ENCODE data around the gene PCGF5.
"Not testable (repeated sequence)": the region's sequence is repeated elsewhere in the genome, so short reads cannot be mapped to it uniquely, and the experiment has no call there.

PCGF5 gene

DNA sequence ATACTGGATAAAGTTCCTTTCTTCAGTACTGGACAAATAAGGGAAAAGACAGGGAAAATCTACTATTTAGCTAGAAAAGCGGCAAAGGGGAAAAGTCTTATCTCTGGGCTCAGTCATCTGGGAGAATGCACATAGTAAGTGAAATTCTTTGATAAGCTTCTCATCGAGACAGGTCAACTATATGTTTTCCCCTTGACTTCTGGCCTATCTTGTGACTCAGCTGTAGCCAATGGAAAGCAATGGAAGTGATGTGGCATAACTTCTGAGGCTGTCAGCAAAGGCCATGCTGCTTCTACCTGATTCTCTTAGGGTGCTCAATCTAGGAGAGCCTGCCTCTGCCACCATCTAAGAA lies 91.9 kb downstream of the PCGF5 start:
- H3K4me3 ChIP-seq, result no peak overlapping the region
- H3K27ac ChIP-seq, result no peak overlapping the region

DNA sequence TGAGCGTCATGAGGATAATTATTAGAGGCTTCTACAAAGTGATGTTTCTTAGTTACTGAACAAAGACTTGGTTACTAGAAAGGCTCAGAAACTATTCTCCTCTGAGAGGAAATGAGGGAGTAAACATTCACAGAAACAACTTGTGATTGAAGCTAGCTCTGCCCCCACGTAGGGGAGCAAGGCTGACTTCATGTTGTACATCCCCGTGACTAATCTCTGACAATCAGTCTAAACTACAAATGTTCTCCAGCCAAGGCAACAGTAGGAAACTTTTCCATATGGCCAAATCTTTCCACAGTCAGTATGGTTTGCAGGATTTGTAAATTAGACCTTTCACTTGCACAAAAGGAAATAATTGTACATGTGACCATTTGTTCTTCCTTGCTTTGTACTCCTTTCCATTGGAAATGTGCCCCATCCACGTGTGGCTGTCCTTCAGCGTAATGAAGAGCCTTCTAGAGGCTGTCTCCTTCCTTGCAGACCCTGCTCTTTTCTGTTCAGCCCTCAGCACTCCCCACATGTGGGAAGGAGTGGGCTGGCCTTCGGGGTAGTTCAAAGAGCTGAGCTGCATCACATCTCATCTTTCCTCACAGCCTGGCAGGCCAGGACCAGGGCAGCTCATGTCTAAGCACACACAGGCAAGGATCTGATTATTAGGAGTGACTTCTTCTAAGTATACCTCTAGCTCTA lies 93.5 kb downstream of the PCGF5 start:
- Histone ChIP-seq H3K27ac (no peak overlapping the region), H3K4me3 (no peak overlapping the region)

DNA sequence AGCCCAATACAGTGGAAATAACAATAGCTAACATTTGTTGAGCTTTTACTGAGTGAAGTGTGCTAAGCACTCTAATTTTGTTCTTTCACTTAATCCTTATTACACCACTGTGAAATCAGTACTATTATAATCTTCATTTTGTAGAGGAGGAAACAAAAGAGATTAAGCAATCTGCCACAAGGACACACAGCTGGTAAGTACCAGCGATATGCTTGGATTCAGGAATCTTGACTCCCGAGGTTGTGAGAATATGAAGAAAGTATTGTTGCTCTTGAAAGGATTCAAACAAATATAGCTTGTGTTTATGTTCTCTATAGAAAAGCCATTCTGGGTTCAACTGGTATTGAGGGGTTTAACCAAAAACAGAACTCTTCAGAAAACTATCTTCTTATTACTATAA lies 96.0 kb downstream of the PCGF5 start:
- Histone ChIP-seq H3K27ac (no peak overlapping the region), H3K4me3 (no peak overlapping the region)

DNA sequence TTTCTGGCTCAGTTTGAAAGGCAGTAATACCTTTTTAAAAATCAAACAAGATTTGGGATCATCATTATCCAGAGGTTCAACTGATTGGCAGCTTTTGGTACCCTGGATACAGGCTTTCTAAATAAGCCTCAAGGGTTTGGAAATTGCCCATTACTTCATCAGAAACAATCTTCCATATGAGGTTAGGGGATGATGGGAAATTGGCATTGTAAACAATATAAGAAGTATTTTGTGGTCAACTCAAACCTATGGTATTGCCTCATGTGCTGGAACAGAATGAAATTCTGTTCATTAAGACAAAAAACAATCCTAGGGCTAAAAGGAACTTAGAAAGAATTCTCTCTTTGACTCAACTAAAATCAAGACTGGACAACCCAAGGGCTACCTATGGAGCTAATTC lies 97.1 kb downstream of the PCGF5 start:
- H3K27ac ChIP-seq, result no peak overlapping the region

DNA sequence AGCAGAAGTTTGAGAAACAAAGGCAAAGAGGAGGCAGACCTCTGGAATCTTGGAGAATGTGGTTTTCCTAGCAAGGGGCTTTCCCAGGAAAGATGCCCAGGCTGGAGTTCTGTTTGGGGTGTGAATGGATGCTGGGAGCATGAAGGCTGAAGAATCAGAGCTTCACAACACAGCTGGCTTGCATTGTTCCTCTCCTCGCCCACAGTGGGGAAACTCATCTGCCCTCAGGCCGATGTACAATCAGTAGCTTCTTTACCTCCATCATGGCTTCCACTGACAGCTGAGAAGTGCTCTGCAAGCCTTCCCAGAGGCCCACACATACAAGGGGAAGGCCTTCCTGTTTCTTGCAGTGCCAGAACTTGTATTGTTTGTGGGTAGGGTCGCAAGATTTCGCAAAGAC lies 98.9 kb downstream of the PCGF5 start:
- Histone ChIP-seq H3K27ac (no peak overlapping the region), H3K4me3 (no peak overlapping the region)

More for the DNA sequence above, 97.1 kb downstream of the PCGF5 start:
- H3K4me3 ChIP-seq, result no peak overlapping the region

DNA sequence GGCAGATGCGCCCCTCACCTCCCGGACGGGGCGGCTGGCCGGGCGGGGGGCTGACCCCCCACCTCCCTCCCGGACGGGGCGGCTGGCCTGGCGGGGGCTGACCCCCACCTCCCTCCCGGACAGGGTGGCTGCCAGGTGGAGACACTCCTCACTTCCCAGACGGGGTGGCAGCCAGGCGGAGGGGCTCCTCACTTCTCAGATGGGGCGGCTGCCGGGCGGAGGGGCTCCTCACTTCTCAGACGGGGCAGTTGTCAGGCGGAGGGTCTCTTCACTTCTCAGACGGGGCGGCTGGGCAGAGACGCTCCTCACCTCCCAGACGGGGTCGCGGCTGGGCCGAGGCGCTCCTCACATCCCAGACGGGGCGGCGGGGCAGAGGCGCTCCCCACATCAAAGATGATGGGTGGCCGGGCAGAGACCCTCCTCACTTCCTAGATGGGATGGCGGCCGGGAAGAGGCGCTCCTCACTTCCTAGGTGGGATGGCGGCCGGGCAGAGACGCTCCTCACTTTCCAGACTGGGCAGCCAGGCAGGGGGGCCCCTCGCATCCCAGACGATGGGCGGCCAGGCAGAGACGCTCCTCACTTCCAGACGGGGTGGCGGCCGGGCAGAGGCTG lies 102.9 kb downstream of the PCGF5 start:
- not testable (repeated sequence) for H3K4me3 ChIP-seq, H3K27ac ChIP-seq

DNA sequence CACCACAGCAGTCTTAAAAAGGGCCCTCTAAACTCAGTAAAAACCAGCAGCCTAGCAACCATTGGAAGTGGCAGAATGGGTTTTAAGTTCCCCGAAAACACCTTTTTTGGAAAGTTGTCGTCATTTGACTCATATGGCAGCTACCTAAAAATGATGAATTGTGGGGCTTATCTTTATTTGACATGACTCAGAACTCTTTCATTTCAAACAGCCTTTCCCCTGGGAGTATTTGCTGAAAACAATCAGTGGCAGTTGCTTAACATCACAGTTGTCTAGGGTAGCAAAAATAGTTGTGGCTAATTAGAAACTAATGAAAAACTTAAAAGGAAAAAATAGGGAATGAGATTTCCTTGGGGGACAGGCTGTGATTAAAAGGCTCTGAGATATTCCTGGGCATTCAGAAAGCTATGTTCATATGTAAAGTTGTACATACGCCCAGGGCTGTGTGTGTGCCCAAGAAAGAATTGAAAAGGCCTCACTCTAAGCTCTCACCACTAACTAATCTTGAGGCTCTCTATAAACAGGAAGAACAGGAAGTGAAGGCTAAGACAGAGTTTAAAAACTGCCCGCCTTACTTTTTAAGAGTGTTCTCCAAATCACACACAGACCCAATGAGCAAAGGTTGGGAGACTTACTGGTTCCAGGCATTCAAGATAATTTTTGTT lies 108.0 kb downstream of the PCGF5 start:
- no peak overlapping the region for H3K27ac ChIP-seq
- no peak overlapping the region for H3K4me3 ChIP-seq

Measured in skin epidermis (tissue), 12 donors.